CD14-positive monocyte (primary cell): ENCODE data around the gene QDPR. TPM values are rescaled to one million over a fixed set of nuclear protein-coding genes. Genes with fewer than 3 reads are reported as not detected.
A peak's percentile ranks its signal among the peaks of the same experiment; 100 is the strongest.

ENCODE experiments used
- DNase-seq, 3 donors: peaks; one replicate each; pipeline ENCODE4 v3.0.0-alpha.2; 2011 to 2022
- H2AFZ ChIP-seq: 2 replicates; pipeline ENCODE4 v1.6.0; 2012; ENCODE audit warnings: mild to moderate bottlenecking, low read depth, low read length, inconsistent platforms; ENCODE audit not compliant: insufficient read depth, poor library complexity, severe bottlenecking
- H3K27ac ChIP-seq, 2 donors: 1 replicate in 1 of 2; 2 replicates in 1 of 2; pipeline ENCODE4 v1.5.1; 2012 to 2013; ENCODE audit warnings: low read length in 2 of 2, control low read depth in 1 of 2, inconsistent platforms in 1 of 2, low read depth in 1 of 2, mild to moderate bottlenecking in 1 of 2
- H3K27me3 ChIP-seq, 2 donors: one replicate each; pipeline versions ENCODE4 v1.6.0 to v1.6.1; 2011 to 2013; ENCODE audit warnings: low read length in 2 of 2; ENCODE audit not compliant: control insufficient read depth in 2 of 2, insufficient read depth in 2 of 2
- H3K36me3 ChIP-seq, 2 donors: replicated peaks in 1 of 2; 1 replicate in 1 of 2; 2 replicates in 1 of 2; pipeline versions ENCODE4 v1.5.1 to v1.6.1; 2012 to 2013; ENCODE audit warnings: low read length in 2 of 2, control low read depth in 1 of 2, inconsistent platforms in 1 of 2, mild to moderate bottlenecking in 1 of 2; ENCODE audit not compliant: insufficient read depth in 2 of 2, control insufficient read depth in 1 of 2
- H3K4me1 ChIP-seq, 2 donors: 1 replicate in 1 of 2; 2 replicates in 1 of 2; pipeline versions ENCODE4 v1.5.1 to v1.6.1; 2012 to 2013; ENCODE audit warnings: low read length in 2 of 2, control low read depth in 1 of 2, inconsistent platforms in 1 of 2, mild to moderate bottlenecking in 1 of 2, moderate library complexity in 1 of 2; ENCODE audit not compliant: insufficient read depth in 2 of 2, control insufficient read depth in 1 of 2
- H3K4me2 ChIP-seq: replicated peaks from 2 replicates; pipeline ENCODE3; 2012; ENCODE audit warnings: low read length, moderate library complexity, mild to moderate bottlenecking; ENCODE audit not compliant: poor library complexity, severe bottlenecking; ENCODE audit errors: extremely low read depth
- H3K4me3 ChIP-seq, 3 experiments: fragments of 200-600 bp in 1 of 3; sonication (generic) in 1 of 3; replicated peaks in 1 of 3; 1 replicate in 2 of 3; 2 replicates in 1 of 3; pipeline ENCODE4 v1.5.1; 2011 to 2013; ENCODE audit warnings: low read length in 3 of 3, mild to moderate bottlenecking in 3 of 3, control low read depth in 2 of 3, low read depth in 2 of 3, inconsistent platforms in 1 of 3, moderate library complexity in 1 of 3
- H3K79me2 ChIP-seq: 2 replicates; pipeline ENCODE4 v1.6.0; 2012; ENCODE audit warnings: mild to moderate bottlenecking, control low read depth, inconsistent platforms, low read length, moderate library complexity; ENCODE audit not compliant: insufficient read depth
- H3K9ac ChIP-seq: 2 replicates; pipeline ENCODE4 v1.6.0; 2017; ENCODE audit warnings: low read length, mild to moderate bottlenecking; ENCODE audit not compliant: insufficient read depth, poor library complexity, severe bottlenecking
- H3K9me3 ChIP-seq, 2 donors: replicated peaks in 1 of 2; 1 replicate in 1 of 2; 2 replicates in 1 of 2; pipeline versions ENCODE4 v1.5.1 to v1.6.1; 2012 to 2013; ENCODE audit warnings: low read length in 2 of 2, control low read depth in 1 of 2; ENCODE audit not compliant: control insufficient read depth in 1 of 2, insufficient read depth in 1 of 2
- H4K20me1 ChIP-seq: 2 replicates; pipeline ENCODE4 v1.6.0; 2012; ENCODE audit warnings: mild to moderate bottlenecking, low read length, control low read depth, moderate library complexity; ENCODE audit not compliant: insufficient read depth
- H3K27ac Mint-ChIP-seq, 7 donors: one replicate each; pipeline ENCODE4 v1.8.0; 2020; ENCODE audit warnings: mild to moderate bottlenecking in 7 of 7, mixed read lengths in 7 of 7, moderate library complexity in 6 of 7, inconsistent platforms in 2 of 7
- H3K27me3 Mint-ChIP-seq, 3 donors: one replicate each; pipeline ENCODE4 v1.8.0; 2021 to 2022; ENCODE audit warnings: low read depth in 3 of 3, mild to moderate bottlenecking in 3 of 3, mixed read lengths in 3 of 3, moderate library complexity in 3 of 3, inconsistent platforms in 1 of 3
- H3K36me3 Mint-ChIP-seq, 2 donors: one replicate each; pipeline ENCODE4 v1.8.0; 2020; ENCODE audit warnings: mixed read lengths in 2 of 2, inconsistent platforms in 1 of 2, mild to moderate bottlenecking in 1 of 2
- H3K4me1 Mint-ChIP-seq: one replicate; pipeline ENCODE4 v1.8.0; 2020; ENCODE audit warnings: mild to moderate bottlenecking, mixed read lengths
- H3K4me3 Mint-ChIP-seq, 2 donors: one replicate each; pipeline ENCODE4 v1.8.0; 2020; ENCODE audit warnings: mild to moderate bottlenecking in 2 of 2, mixed read lengths in 2 of 2, moderate library complexity in 1 of 2
- H3K9me3 Mint-ChIP-seq, 7 donors: one replicate each; pipeline ENCODE4 v1.8.0; 2020 to 2022; ENCODE audit warnings: mixed read lengths in 7 of 7, mild to moderate bottlenecking in 6 of 7, moderate library complexity in 6 of 7, inconsistent platforms in 2 of 7
- WGBS: methylation state at CpG from one replicate; pipeline ENCODE4 v1.1.5; 2013; ENCODE audit warnings: missing lambda C conversion rate; ENCODE audit not compliant: insufficient coverage; 5-methylcytosine and 5-hydroxymethylcytosine counted together
- intact Hi-C, 2 donors: fragments of 100-400 bp; cut with micrococcal nuclease; formaldehyde crosslinking; loops; one replicate each; pipeline versions ENCODE4 v1.15.0 to v1.15.1; 2023
- polyA plus RNA-seq, 3 donors: library from polyadenylated mRNA; depleted of rRNA in 1 of 3; unstranded in 2 of 3; stranded (reverse) in 1 of 3; fragments of 300-500 nt in 2 of 3; fragments of >200 nt in 1 of 3; fragmentation: Illumina TruSeq in 2 of 3; gene quantifications; 1 replicate in 2 of 3; 2 replicates in 1 of 3; pipeline ENCODE4 v1.2.3, GENCODE V29; 2012 to 2021
- TF ChIP-seq, protein P1 (sequence below): fragments of 200-600 bp; IDR thresholded peaks from one replicate; pipeline ENCODE4 v1.8.0; 2022; ENCODE audit warnings: antibody characterized with exemption, mild to moderate bottlenecking

QDPR gene
- polyA plus RNA-seq, 3 donors, result 15.8 to 31.7 (median 27.7) TPM

DNA sequence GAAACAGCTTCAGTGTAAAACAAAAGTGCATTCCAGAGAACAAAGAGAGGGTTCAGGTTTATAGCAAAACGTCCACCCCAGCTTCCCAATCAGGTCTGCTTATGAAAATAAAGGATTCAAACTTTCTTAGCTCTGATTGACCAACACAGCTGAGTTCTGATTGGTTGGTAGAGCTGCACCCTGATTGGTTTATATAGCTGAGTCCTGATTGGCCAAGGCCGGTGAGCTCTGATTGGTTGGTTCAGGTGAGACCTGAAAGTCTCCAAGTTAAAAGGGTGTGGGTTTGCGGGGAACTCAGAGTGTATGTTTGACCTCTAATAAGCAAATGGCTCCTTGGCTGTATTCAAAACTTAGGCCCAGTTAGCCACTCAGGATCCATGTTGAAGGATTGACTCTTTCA, 24.0 kb upstream of the QDPR start:
- Histone ChIP-seq H3K36me3 (no peaks in the 10 kb centered on the region), H3K4me2 (no peak overlapping the region), H3K4me1 (no peaks in the 10 kb centered on the region), H4K20me1 (no peaks in the 10 kb centered on the region), H2AFZ (no peak overlapping the region), H3K4me3 (no peak overlapping the region), H3K9me3 (peaks cover 0 to 2% of the 10 kb centered on the region in 2 donors), H3K9ac (no peak overlapping the region), H3K27ac (no peak overlapping the region), H3K27me3 (no peaks in the 10 kb centered on the region), H3K79me2 (no peaks in the 10 kb centered on the region)
- peak in 1 of 3 donors; percentile 8 for DNase-seq
- Mint-ChIP-seq H3K27me3 (peaks cover 3 to 5% (median 4%) of the 10 kb centered on the region in 3 donors), H3K36me3 (no peaks in the 10 kb centered on the region), H3K9me3 (peaks cover 0 to 4% (median 2%) of the 10 kb centered on the region in 7 donors), H3K4me3 (no peak overlapping the region), H3K4me1 (no peaks in the 10 kb centered on the region), H3K27ac (no peak overlapping the region)
- WGBS, result no CpG with 5 or more reads among the region's 3 CpGs
- TF ChIP-seq, protein P1, sequence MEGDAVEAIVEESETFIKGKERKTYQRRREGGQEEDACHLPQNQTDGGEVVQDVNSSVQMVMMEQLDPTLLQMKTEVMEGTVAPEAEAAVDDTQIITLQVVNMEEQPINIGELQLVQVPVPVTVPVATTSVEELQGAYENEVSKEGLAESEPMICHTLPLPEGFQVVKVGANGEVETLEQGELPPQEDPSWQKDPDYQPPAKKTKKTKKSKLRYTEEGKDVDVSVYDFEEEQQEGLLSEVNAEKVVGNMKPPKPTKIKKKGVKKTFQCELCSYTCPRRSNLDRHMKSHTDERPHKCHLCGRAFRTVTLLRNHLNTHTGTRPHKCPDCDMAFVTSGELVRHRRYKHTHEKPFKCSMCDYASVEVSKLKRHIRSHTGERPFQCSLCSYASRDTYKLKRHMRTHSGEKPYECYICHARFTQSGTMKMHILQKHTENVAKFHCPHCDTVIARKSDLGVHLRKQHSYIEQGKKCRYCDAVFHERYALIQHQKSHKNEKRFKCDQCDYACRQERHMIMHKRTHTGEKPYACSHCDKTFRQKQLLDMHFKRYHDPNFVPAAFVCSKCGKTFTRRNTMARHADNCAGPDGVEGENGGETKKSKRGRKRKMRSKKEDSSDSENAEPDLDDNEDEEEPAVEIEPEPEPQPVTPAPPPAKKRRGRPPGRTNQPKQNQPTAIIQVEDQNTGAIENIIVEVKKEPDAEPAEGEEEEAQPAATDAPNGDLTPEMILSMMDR, result no peak
- intact Hi-C loops, result no loop called here

DNA sequence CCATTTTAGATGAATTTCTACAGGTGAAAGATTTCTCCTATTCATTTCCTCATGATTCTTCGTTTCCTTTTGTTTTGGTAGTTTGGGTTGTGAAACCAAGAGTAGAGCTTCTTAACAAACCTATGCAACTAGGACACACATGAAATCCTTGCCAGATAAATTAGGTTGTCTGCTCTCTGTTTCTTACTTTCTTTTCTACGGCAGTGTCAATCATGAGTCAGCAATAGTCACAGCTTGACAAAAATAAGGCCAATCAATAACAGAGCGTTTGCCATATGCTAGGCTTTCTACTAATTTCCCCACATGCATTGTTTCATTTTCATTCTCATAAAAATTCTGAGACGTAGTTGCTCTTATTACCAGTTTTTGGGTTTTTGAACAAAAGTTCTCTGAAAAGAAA, 23.4 kb upstream of the QDPR start:
- Histone ChIP-seq H4K20me1 (no peaks in the 10 kb centered on the region), H3K4me2 (no peak overlapping the region), H3K79me2 (no peaks in the 10 kb centered on the region), H3K36me3 (no peaks in the 10 kb centered on the region), H3K4me1 (no peaks in the 10 kb centered on the region), H3K27ac (no peak overlapping the region), H3K9ac (no peak overlapping the region), H3K9me3 (peaks cover 0 to 2% of the 10 kb centered on the region in 2 donors), H3K4me3 (no peak overlapping the region), H2AFZ (no peak overlapping the region), H3K27me3 (no peaks in the 10 kb centered on the region)
- Mint-ChIP-seq H3K36me3 (no peaks in the 10 kb centered on the region), H3K4me3 (no peak overlapping the region), H3K27ac (peak overlapping the region in 1 of 7 donors; percentile 3), H3K4me1 (no peaks in the 10 kb centered on the region), H3K9me3 (peaks cover 0 to 4% (median 2%) of the 10 kb centered on the region in 7 donors), H3K27me3 (peaks cover 4 to 6% (median 5%) of the 10 kb centered on the region in 3 donors)
- no CpG with 5 or more reads among the region's 4 CpGs for WGBS
- TF ChIP-seq, protein P1, result no peak
- no peak for DNase-seq
- intact Hi-C loops, result no loop called here
